ENCODE data around the gene COL6A6.

COL6A6 gene

DNA sequence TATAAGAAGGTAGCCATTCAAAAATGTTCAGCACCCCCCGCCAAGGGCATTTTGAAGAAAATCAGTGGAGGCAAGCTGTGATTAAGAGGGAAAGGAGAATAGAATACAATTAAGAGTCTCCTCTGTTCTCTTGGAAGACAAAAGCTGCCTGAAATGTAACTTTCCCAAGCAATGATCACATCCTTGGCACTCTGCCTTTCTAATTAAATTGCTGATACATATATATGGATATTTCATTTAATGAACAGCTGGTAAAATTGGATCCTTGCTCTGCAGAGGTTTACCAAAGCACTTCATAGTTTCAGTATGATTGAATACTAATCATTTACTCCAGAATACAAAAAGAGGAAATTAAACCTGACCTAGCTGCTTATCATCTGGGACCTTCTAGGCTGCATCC lies 10.4 kb downstream of the COL6A6 start:
- TF ChIP-seq, protein P1, sequence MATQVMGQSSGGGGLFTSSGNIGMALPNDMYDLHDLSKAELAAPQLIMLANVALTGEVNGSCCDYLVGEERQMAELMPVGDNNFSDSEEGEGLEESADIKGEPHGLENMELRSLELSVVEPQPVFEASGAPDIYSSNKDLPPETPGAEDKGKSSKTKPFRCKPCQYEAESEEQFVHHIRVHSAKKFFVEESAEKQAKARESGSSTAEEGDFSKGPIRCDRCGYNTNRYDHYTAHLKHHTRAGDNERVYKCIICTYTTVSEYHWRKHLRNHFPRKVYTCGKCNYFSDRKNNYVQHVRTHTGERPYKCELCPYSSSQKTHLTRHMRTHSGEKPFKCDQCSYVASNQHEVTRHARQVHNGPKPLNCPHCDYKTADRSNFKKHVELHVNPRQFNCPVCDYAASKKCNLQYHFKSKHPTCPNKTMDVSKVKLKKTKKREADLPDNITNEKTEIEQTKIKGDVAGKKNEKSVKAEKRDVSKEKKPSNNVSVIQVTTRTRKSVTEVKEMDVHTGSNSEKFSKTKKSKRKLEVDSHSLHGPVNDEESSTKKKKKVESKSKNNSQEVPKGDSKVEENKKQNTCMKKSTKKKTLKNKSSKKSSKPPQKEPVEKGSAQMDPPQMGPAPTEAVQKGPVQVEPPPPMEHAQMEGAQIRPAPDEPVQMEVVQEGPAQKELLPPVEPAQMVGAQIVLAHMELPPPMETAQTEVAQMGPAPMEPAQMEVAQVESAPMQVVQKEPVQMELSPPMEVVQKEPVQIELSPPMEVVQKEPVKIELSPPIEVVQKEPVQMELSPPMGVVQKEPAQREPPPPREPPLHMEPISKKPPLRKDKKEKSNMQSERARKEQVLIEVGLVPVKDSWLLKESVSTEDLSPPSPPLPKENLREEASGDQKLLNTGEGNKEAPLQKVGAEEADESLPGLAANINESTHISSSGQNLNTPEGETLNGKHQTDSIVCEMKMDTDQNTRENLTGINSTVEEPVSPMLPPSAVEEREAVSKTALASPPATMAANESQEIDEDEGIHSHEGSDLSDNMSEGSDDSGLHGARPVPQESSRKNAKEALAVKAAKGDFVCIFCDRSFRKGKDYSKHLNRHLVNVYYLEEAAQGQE (IDR thresholded peaks at IDR 0.05; ENCODE audit: insufficient read depth in 1 of 2, low read depth in 2 of 2, low read length in 2 of 2), result no peak
- no peak for TF ChIP-seq FOXP2 (optimal IDR thresholded peaks at IDR 0.05; ENCODE audit: borderline replicate concordance, extremely low read depth, extremely low read length, insufficient read depth)
- no peak for TF ChIP-seq TAF1 (IDR thresholded peaks at IDR 0.05; ENCODE audit: borderline replicate concordance, insufficient read depth, low read length)
- no peak for TF ChIP-seq SIN3A (IDR thresholded peaks at IDR 0.05; ENCODE audit: borderline replicate concordance, insufficient read depth, low read length)
- no peak for TF ChIP-seq POLR2AphosphoS5 (IDR thresholded peaks at IDR 0.05; ENCODE audit: low read depth, low read length)

DNA sequence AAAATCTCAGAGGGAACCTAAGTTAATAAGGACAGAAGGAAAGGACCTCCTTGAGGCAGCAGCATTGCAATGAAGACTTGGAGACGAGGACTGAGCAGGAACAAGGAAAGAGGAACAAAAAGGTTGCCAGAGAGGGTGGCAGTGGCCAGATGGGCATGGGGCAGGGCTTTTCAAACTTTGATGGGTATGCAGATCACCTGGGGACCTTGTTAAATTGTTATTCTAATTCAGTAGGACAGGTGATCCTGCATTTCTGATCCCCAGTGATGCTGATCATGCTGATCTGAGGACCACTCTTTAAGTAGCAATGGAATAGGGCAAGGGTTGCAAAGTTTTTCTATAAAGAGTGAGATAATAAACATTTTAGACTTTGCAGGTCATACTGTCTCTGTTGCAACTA lies 11.1 kb downstream of the COL6A6 start:
- TF ChIP-seq TAF1 (IDR thresholded peaks at IDR 0.05; ENCODE audit: borderline replicate concordance, insufficient read depth, low read length) (no peak), SIN3A (IDR thresholded peaks at IDR 0.05; ENCODE audit: borderline replicate concordance, insufficient read depth, low read length) (no peak), POLR2AphosphoS5 (IDR thresholded peaks at IDR 0.05; ENCODE audit: low read depth, low read length) (no peak), FOXP2 (optimal IDR thresholded peaks at IDR 0.05; ENCODE audit: borderline replicate concordance, extremely low read depth, extremely low read length, insufficient read depth) (no peak)
- TF ChIP-seq, protein P1 (IDR thresholded peaks at IDR 0.05; ENCODE audit: insufficient read depth in 1 of 2, low read depth in 2 of 2, low read length in 2 of 2), result no peak

DNA sequence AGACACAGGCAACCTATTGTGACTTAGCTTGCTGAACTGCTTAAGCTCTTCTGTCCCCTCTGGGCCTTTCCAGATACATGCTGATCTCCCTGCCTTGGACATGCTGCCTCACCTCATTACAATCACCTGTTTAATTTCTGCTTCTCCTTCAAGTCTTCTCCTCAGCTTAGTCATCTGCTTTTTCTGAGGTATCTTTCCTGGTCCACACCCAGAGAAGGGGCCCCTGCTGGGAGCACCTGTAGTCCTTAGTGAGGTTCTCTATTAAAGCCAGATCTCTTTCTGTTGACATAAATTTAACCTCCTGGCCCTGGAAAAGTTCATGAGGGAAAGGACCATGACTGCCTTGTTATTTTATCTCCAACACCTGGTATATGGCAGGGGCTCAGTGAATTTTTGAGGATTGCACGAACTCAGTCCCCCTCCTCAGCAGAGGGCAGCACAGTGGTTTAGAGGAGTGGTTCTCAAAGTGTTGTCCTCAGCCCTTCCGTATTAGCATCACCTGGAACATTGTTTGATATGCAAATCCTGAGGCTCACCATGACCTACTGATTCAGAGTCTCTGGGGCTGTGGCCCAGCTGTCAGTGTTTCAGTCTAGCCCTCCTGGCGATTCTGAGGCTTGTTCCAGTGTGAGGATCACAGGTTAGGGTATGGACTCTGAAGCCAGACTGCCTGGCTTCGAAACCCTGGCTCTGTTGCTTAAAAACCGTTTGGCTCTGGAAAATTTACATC lies 12.7 kb downstream of the COL6A6 start:
- TF ChIP-seq TAF1 (IDR thresholded peaks at IDR 0.05; ENCODE audit: borderline replicate concordance, insufficient read depth, low read length) (no peak), FOXP2 (optimal IDR thresholded peaks at IDR 0.05; ENCODE audit: borderline replicate concordance, extremely low read depth, extremely low read length, insufficient read depth) (no peak), SIN3A (IDR thresholded peaks at IDR 0.05; ENCODE audit: borderline replicate concordance, insufficient read depth, low read length) (no peak), POLR2AphosphoS5 (IDR thresholded peaks at IDR 0.05; ENCODE audit: low read depth, low read length) (no peak)
- TF ChIP-seq, protein P1 (IDR thresholded peaks at IDR 0.05; ENCODE audit: insufficient read depth in 1 of 2, low read depth in 2 of 2, low read length in 2 of 2), result no peak

DNA sequence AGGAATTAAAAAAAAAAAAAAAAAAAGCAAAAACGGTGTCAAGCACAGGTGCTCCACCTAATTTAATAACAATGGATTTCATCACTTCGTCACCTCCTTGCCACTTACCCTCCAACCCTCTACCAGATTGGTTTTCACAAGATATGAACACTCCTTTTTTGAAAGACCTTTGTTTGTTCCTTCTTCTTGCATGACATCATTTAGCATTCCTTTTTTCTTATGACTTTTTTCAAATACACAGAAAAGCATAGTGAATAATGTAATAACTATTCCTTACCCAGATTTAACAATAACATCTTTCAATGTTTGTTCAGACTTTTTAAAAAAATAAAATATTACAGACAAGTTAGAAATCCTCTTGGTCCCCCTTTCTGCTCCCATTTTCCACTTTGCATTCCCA lies 16.3 kb downstream of the COL6A6 start:
- TF ChIP-seq FOXP2 (optimal IDR thresholded peaks at IDR 0.05; ENCODE audit: borderline replicate concordance, extremely low read depth, extremely low read length, insufficient read depth), result no peak
- TF ChIP-seq, protein P1 (IDR thresholded peaks at IDR 0.05; ENCODE audit: insufficient read depth in 1 of 2, low read depth in 2 of 2, low read length in 2 of 2), result no peak
- TF ChIP-seq POLR2AphosphoS5 (IDR thresholded peaks at IDR 0.05; ENCODE audit: low read depth, low read length), result no peak
- TF ChIP-seq TAF1 (IDR thresholded peaks at IDR 0.05; ENCODE audit: borderline replicate concordance, insufficient read depth, low read length), result no peak
